Esophagus squamous epithelium (tissue), 4 donors: ENCODE measurements around the gene TBC1D1.

Experiments
- CTCF ChIP-seq, 6 experiments: fragments of 450-650 bp in 4 of 6; fragments of 200-600 bp in 2 of 6; sonication (generic) in 2 of 6; IDR thresholded peaks; one replicate each; pipeline ENCODE4 v1.5.1; 2016 to 2019; ENCODE audit warnings: antibody characterized with exemption in 6 of 6, mild to moderate bottlenecking in 4 of 6, moderate library complexity in 4 of 6
- POLR2A ChIP-seq, 4 donors: fragments of 450-650 bp; IDR thresholded peaks; one replicate each; pipeline ENCODE4 v1.6.1; 2017; ENCODE audit warnings: antibody characterized with exemption in 4 of 4, mild to moderate bottlenecking in 4 of 4, moderate library complexity in 3 of 4

GRCh38 chr4:38157592-38157991 lies 266.7 kb downstream of the TBC1D1 start:
- TF ChIP-seq CTCF (IDR thresholded peaks at IDR 0.05) (no peak), POLR2A (IDR thresholded peaks at IDR 0.05) (no peak)
